Renal cortex interstitium (tissue), 11 donors: ENCODE results near the gene POLR2L. TPM values are rescaled to one million over a fixed set of nuclear protein-coding genes. Genes with fewer than 3 reads are reported as not detected.

Experiments used
- DNase-seq, 11 donors: peaks; one replicate each; pipeline ENCODE4 v3.0.0-alpha.2; 2013; ENCODE audit warnings: low read depth in 9 of 11, low spot score in 4 of 11; ENCODE audit errors: extremely low read depth in 1 of 11
- polyA plus RNA-seq, 3 donors: library from polyadenylated mRNA; unstranded; fragments of 120-200 nt; gene quantifications; one replicate each; pipeline ENCODE4 v1.2.1, GENCODE V29; 2013; ENCODE audit not compliant: insufficient read length in 3 of 3

The POLR2L gene
- polyA plus RNA-seq, 3 donors = 85.4 to 128 (median 123) TPM

DNA sequence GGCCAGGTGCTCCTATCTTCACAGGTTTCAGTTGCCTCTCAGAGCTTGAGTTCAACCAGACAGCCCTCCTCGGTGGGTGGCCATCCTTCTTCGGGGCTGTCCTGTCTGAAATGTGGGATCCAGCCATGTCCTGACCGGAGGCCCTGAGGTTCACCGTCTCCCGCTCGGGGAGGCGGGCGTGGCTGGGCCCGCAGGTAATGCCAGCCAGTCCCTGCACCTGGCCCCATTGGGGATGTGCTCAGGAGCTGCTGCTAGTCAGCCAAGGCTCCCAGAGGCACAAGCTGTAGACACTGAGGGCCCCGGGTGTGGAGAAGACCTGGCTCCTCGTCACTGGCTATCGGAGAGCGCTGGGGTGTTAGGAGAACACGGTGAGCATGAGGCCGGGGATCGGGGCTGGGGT lies 32.9 kb upstream of the POLR2L start:
- no peak for DNase-seq

DNA sequence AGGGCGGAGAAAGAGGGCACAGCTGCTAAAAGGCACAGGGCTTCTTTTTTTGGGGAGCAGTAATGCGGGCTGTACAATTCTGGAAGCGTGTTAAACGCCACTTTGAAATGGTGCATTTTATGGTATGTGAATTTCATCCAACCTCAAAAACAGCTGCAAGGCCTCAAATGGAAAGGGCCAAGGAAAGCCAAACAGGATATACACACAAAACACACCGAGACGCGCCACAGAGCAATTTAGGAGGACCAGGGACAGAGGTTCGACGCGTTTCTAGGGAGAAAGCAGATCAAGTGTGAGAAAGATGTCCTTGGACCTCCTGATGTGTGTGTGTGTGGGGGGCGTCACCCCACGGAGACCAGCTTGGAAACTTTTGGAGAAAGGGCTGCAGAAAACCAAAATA lies 31.4 kb upstream of the POLR2L start:
- DNase-seq = peak in 1 of 11 donors; percentile 51

DNA sequence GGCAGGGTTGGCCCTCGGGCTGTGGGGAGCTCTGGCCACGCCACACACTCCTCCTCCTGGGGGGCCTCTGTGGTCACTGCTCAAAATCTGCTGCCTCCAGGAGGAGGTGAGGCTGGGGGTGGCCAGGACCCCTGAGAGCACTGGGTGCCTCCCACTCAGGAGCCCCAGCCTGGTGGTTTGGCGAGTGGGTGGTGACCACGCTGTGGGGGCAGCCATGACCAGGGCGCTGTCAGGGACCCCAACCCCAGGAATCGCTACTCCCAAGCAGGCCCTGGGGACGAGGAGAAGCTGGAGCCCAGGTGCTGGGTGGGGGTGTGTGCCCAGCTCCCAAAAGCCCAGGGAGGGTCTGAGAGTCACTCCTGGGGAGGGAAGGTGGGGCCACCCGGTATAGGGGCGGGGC lies 30.5 kb upstream of the POLR2L start:
- no peak for DNase-seq

DNA sequence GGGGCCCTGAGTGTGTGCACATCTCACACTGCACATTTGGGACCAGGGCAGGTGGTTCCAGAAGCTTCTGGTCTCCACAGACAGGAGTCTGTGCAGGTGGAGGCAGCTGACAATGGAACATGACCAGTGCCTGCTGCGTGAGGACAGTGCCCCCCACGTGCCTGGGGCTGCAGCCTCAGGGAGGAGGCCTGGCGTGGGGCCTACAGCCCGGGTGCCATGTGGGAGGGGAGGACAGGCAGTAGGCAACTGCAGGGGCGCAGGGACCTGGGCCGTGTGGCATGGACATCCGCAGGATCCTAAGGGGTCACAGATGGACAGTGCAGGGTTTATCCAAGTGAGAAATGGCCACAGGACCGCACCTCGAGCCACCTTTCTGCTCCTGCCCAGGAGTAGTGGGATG lies 29.1 kb upstream of the POLR2L start:
- no peak for DNase-seq

DNA sequence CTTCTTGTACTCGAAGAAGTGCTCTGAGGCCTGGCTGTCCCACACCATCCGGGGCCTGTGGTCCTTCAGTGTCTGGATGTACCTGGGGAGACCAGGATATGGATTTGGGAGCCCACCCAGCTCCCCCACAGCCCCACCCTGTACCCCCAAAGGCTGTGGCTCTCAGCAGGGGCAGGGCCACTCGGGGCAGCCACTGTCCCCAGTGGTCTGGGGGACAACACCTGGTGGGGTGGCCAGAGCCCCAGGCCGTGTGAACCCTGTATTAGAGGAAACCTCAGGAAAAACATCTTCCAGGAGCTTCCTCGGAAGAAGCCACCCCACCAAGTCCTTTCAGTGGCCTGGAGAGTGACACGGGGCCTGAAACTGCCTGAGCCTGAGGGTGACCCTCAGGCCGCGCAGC lies 28.1 kb upstream of the POLR2L start:
- no peak for DNase-seq

DNA sequence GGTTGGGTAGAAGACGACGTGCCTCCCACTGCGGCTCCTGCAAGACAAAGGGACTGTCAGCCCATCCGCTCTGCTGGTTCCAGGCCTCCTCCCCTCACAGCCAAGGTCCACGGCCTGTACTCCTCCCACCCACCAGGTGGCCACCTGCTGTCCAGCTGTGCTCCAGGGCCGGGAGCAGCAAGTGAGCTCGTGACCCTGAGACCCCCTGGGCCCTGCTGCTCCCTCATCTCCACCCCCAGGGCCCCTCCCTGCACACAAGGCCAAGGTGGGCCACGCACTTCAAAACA lies 27.7 kb upstream of the POLR2L start:
- no peak for DNase-seq

DNA sequence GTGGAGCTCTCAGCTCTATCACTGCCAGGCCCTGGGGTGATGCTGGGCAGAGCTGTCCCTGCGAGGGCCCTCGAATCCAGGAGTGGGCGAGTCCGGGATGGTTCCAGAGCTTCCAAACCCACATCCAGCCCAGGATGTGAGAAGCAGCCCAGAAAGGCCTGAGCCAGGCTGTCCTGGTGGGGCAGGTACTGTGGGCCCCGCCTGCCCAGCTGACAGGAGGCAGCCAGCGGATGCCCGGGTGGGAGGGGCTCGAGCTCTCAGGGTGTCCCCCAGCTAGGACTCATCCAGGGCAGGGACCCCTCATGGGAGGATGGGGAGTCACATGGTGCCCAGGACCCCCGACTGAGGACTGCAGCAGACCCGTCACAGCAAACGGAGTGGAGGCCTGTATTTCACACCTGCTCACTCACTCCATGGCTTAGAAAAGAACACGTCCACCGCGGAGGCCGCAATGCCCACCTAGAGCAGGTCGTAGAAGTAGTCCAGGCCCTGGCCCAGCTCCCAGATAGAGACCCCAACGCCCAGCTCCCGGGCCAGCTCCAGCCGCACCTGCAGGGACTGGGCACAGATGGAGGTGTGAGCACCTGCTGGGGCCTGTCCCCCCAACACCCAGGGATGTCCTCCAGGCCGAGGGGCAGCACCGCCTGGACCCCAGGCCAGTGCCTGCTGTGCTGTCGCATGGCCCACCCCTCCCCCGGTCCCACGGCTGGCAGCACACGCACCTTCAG lies 27.2 kb upstream of the POLR2L start:
- DNase-seq = no peak

DNA sequence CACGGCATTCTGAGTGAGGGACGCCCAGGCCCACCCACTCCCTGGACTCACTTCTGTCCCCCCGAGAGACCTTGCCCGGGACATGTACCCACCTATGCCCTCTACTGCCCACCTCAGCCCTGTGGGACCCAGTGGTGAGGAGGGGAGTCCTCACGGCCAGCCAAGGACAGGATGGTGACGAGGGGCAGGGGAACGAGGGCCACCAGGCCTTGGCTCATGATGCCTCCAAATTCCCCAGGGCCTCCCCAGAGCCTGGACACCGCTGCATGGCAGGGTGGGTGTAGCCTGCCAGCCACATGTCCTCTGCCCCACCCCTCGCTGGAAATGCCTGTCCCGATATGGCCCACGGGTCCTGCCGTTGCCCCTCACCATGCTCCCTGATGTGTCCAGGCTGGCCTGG lies 26.5 kb upstream of the POLR2L start:
- DNase-seq = no peak

DNA sequence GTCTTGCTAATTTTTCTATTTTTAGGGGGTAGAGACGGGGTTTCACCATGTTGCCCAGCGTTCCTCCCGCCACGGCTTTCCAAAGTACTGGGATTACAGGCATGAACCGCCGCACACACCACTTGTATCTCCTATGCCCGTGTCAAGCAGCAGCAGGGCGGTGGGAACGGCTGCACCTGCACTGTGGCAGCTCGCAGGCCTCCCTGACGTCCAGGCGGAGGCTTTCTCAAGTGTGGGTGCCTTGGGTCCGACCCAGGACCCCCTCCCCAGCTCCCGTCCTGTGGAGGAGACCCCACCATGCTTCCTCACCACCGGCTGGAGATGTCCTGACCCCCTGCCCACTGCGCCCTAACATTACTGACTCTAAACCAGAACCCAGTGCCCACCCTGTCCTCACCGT lies 26.1 kb upstream of the POLR2L start:
- DNase-seq = no peak

GRCh38 chr11:867856-868358 lies 25.6 kb upstream of the POLR2L start:
- DNase-seq = no peak

GRCh38 chr11:866481-866880 lies 24.2 kb upstream of the POLR2L start:
- DNase-seq = no peak

DNA sequence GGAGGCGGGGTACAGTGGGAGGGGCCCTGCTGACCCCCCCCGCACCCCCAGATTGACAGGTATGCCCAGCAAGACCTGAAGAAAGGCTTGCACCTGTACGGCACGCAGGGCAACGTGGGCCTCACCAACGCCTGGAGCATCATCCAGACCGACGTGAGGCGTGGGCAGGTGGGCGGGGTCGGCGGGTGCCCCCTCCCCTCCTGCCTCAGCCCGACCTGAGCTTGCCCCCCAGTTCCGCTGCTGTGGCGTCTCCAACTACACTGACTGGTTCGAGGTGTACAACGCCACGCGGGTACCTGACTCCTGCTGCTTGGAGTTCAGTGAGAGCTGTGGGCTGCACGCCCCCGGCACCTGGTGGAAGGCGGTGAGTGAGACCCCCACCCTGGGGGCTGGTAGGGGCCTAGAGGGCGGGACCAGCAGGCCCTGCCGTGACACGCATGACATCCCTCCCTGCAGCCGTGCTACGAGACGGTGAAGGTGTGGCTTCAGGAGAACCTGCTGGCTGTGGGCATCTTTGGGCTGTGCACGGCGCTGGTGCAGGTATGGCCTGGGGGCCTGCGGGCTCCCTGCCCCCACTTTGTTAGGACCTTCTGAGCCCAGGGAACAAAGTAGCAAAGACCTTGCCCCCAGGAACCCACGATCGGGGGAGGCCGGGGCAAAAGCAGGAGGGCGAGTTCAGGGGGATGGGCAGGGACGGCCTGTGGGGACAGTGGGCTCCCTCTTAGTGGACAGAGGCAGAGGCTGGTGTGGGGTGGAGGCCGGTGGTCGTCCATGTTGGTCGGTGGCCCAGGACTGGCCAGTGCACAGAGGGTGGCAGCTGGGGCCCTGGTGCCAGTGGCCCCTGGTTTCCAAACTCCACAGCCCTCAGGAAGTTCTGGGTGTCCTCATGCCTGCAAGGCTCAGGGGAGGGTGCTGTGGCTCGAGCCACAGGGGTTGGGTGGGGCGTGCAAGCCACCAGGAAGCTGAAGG lies 23.4 kb upstream of the POLR2L start:
- DNase-seq = no peak

DNA sequence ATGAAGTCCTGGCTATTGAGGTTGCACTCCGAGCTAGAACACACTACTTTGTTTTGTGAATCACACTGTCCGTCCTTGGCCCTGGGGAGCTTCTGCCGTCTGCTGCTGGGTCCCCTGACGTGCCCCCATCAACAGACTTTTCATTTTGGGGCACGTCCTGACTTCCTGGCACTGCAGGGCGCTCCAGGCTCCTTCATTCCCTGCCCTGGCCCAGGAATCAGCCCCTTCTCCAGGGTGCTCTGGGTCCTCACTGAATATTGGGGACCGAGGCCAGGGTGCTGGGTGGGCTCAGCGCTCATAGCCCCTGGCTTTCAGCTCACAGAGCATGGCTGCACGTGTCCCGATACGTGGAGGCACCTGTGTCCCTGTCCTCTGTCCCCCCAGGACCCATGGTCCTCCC lies 22.6 kb upstream of the POLR2L start:
- no peak for DNase-seq

- DNase-seq = no peak
Measured at GRCh38 chr11:863910-864827, 21.8 kb upstream of the POLR2L start.

GRCh38 chr11:863023-863909 lies 20.9 kb upstream of the POLR2L start:
- DNase-seq = peak in 2 of 11 donors; percentile 48 to 57

DNA sequence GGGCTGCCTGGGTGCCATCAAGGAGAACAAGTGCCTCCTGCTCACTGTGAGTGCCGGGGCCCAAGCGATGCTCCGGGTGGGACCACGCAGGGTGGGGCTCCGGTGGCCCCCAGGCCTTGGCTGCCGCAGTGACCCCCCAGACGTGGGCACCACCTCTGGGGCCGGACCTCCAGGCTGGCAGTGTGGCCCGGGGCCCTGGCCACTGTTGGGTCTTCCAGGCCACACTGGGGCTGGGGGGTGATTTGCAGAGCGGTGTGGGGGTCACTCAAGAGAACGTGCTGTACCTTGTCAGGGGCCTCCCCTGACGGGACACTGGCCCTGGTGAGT lies 20.3 kb upstream of the POLR2L start:
- DNase-seq = no peak

- DNase-seq = no peak
Measured at GRCh38 chr11:862081-862661, 19.8 kb upstream of the POLR2L start.

DNA sequence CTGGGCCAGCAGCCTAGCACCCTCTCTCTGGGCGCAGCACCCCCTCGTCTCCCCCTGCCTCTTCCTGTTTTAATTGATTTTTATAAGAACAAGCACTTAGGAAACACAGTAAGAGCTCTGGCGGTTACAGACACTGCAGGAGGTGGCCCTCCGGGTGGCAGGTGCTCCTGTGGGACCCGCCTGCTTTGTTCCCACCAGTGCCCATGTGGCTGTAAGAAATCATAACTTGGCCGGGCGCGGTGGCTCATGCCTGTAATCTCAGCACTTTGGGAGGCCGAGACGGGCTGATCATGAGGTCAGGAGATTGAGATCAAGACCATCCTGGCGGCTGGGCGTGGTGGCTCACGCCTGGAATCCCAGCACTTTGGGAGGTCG lies 18.8 kb upstream of the POLR2L start:
- no peak for DNase-seq
